H9 (cell line): Measurements from ENCODE around the gene DPH7. TPM values are rescaled to one million over a fixed set of nuclear protein-coding genes. Genes with fewer than 3 reads are reported as not detected.

Experiments used
- DNase-seq: peaks from one replicate; pipeline ENCODE4 v3.0.0-alpha.2; 2017
- H2AFZ ChIP-seq: one replicate; pipeline ENCODE4 v1.6.1; 2013; ENCODE audit warnings: mild to moderate bottlenecking, low read length, control low read depth, moderate library complexity
- H2AK5ac ChIP-seq: 2 replicates; pipeline ENCODE4 v1.6.1; 2013; ENCODE audit warnings: low read length, control low read depth, mixed read lengths; ENCODE audit not compliant: insufficient read length
- H2BK120ac ChIP-seq: one replicate; pipeline ENCODE4 v1.6.1; 2013; ENCODE audit warnings: low read depth, mild to moderate bottlenecking, low read length, control low read depth, inconsistent platforms; ENCODE audit not compliant: poor library complexity, severe bottlenecking
- H2BK12ac ChIP-seq: 2 replicates; pipeline ENCODE4 v1.6.1; 2013; ENCODE audit warnings: low read length, control low read depth, mixed read lengths, low read depth; ENCODE audit not compliant: insufficient read length
- H2BK15ac ChIP-seq: 2 replicates; pipeline ENCODE4 v1.6.1; 2013; ENCODE audit warnings: low read depth, low read length, control low read depth
- H2BK20ac ChIP-seq: one replicate; pipeline ENCODE4 v1.6.1; 2013; ENCODE audit warnings: low read depth, mild to moderate bottlenecking, low read length, control low read depth, inconsistent platforms; ENCODE audit not compliant: poor library complexity, severe bottlenecking
- H2BK5ac ChIP-seq: 2 replicates; pipeline ENCODE4 v1.6.1; 2013; ENCODE audit warnings: low read length, control low read depth, mixed read lengths; ENCODE audit not compliant: insufficient read length
- H3K14ac ChIP-seq: 2 replicates; pipeline ENCODE4 v1.6.1; 2013; ENCODE audit warnings: low read length, control low read depth; ENCODE audit not compliant: insufficient read depth
- H3K18ac ChIP-seq: 2 replicates; pipeline ENCODE4 v1.6.1; 2013; ENCODE audit warnings: low read depth, mild to moderate bottlenecking, mixed read lengths, low read length, control low read depth; ENCODE audit not compliant: insufficient read length
- H3K23ac ChIP-seq: 2 replicates; pipeline ENCODE4 v1.6.1; 2013; ENCODE audit warnings: low read length, control low read depth, mixed read lengths, low read depth; ENCODE audit not compliant: insufficient read length
- H3K23me2 ChIP-seq: 2 replicates; pipeline ENCODE4 v1.6.1; 2013; ENCODE audit warnings: low read depth, mild to moderate bottlenecking, mixed read lengths, low read length, control low read depth; ENCODE audit not compliant: insufficient read length, poor library complexity, severe bottlenecking
- H3K27ac ChIP-seq: 2 replicates; pipeline ENCODE4 v1.5.1; 2013; ENCODE audit warnings: low read length, control low read depth, mixed read lengths, low read depth; ENCODE audit not compliant: insufficient read length
- H3K27me3 ChIP-seq: 2 replicates; pipeline ENCODE4 v1.6.1; 2013; ENCODE audit warnings: low read length, control low read depth, inconsistent platforms; ENCODE audit not compliant: insufficient read depth
- H3K4ac ChIP-seq: 2 replicates; pipeline ENCODE4 v1.6.1; 2013; ENCODE audit warnings: low read depth, mild to moderate bottlenecking, control low read depth, inconsistent platforms, low read length, moderate library complexity
- H3K4me1 ChIP-seq: 2 replicates; pipeline ENCODE4 v1.6.1; 2013; ENCODE audit warnings: low read length, control low read depth, inconsistent platforms; ENCODE audit not compliant: insufficient read depth
- H3K4me2 ChIP-seq: 2 replicates; pipeline ENCODE4 v1.6.1; 2013; ENCODE audit warnings: low read length, control low read depth, mixed read lengths; ENCODE audit not compliant: insufficient read length, insufficient read depth
- H3K56ac ChIP-seq: 2 replicates; pipeline ENCODE4 v1.6.1; 2013; ENCODE audit warnings: low read depth, mild to moderate bottlenecking, mixed read lengths, low read length, control low read depth; ENCODE audit not compliant: insufficient read length
- H3K79me1 ChIP-seq: 2 replicates; pipeline ENCODE4 v1.6.1; 2013; ENCODE audit warnings: low read depth, mild to moderate bottlenecking, moderate library complexity, low read length, control low read depth, inconsistent platforms; ENCODE audit not compliant: insufficient read depth, poor library complexity, severe bottlenecking
- H3K79me2 ChIP-seq: 2 replicates; pipeline ENCODE4 v1.6.1; 2013; ENCODE audit warnings: low read length, control low read depth, inconsistent platforms; ENCODE audit not compliant: insufficient read depth
- H3K9ac ChIP-seq: 2 replicates; pipeline ENCODE4 v1.6.1; 2013; ENCODE audit warnings: low read length, control low read depth, mixed read lengths; ENCODE audit not compliant: insufficient read length; ENCODE audit errors: extremely low read depth
- H3K9me3 ChIP-seq: one replicate; pipeline ENCODE4 v1.6.1; 2013; ENCODE audit warnings: low read depth, low read length, inconsistent platforms; ENCODE audit not compliant: control insufficient read depth
- H3T11ph ChIP-seq: one replicate; pipeline ENCODE4 v1.6.1; 2013; ENCODE audit warnings: mild to moderate bottlenecking, low read length, control low read depth, inconsistent platforms
- H4K20me1 ChIP-seq: one replicate; pipeline ENCODE4 v1.6.1; 2013; ENCODE audit not compliant: control insufficient read depth, insufficient read length, insufficient read depth
- H4K5ac ChIP-seq: 2 replicates; pipeline ENCODE4 v1.6.1; 2013; ENCODE audit warnings: low read depth, mild to moderate bottlenecking, mixed read lengths, low read length, control low read depth; ENCODE audit not compliant: insufficient read length
- H4K8ac ChIP-seq: replicated peaks from 2 replicates; pipeline ENCODE4 v1.6.1; 2013; ENCODE audit warnings: low read length, control low read depth, mixed read lengths, low read depth; ENCODE audit not compliant: insufficient read length
- H4K91ac ChIP-seq: 2 replicates; pipeline ENCODE4 v1.6.1; 2013; ENCODE audit warnings: low read depth, mild to moderate bottlenecking, moderate library complexity, mixed read lengths, low read length, control low read depth; ENCODE audit not compliant: insufficient read length
- H3K27ac Mint-ChIP-seq, 3 experiments: 2 replicates in 2 of 3; 3 replicates in 1 of 3; pipeline ENCODE4 v1.8.0; 2020 to 2021; ENCODE audit warnings: mixed read lengths in 3 of 3, mild to moderate bottlenecking in 1 of 3, moderate library complexity in 1 of 3
- H3K27me3 Mint-ChIP-seq: 2 replicates; pipeline ENCODE4 v1.8.0; 2021; ENCODE audit warnings: low read depth, mild to moderate bottlenecking, moderate library complexity, mixed read lengths
- H3K36me3 Mint-ChIP-seq, 3 experiments: 2 replicates in 2 of 3; 3 replicates in 1 of 3; pipeline ENCODE4 v1.8.0; 2020 to 2021; ENCODE audit warnings: low read depth in 3 of 3, mixed read lengths in 3 of 3; ENCODE audit not compliant: insufficient read depth in 1 of 3
- H3K4me1 Mint-ChIP-seq, 2 experiments: 2 replicates each; pipeline ENCODE4 v1.8.0; 2020; ENCODE audit warnings: mixed read lengths in 2 of 2
- H3K4me3 Mint-ChIP-seq, 2 experiments: 2 replicates in 1 of 2; 3 replicates in 1 of 2; pipeline ENCODE4 v1.8.0; 2020 to 2021; ENCODE audit warnings: mild to moderate bottlenecking in 2 of 2, mixed read lengths in 2 of 2, moderate library complexity in 1 of 2
- H3K9me3 Mint-ChIP-seq, 2 experiments: 2 replicates in 1 of 2; 3 replicates in 1 of 2; pipeline ENCODE4 v1.8.0; 2020; ENCODE audit warnings: mild to moderate bottlenecking in 2 of 2, mixed read lengths in 2 of 2, moderate library complexity in 1 of 2
- WGBS: extraction: QIAGEN DNeasy Blood & Tissue Kit; methylation state at CpG from one replicate; pipeline ENCODE4 v1.1.7; 2013; ENCODE audit warnings: missing lambda C conversion rate, low lambda C conversion rate, mixed read lengths; ENCODE audit not compliant: insufficient read length; ENCODE audit errors: extremely low coverage; 5-methylcytosine and 5-hydroxymethylcytosine counted together
- total RNA-seq: library from RNA; stranded (reverse); gene quantifications from 2 replicates; pipeline ENCODE4 v1.2.1, GENCODE V29; 2021
- TF ChIP-seq, protein P1 (sequence below): fragments of 200-600 bp; sonication (generic); conservative IDR thresholded peaks from 3 replicates; pipeline ENCODE4 v1.8.0; 2021; ENCODE audit warnings: antibody characterized with exemption, mild to moderate bottlenecking

The DPH7 gene
- total RNA-seq, 1 experiment from 2014 or later: 51.3 TPM

DNA sequence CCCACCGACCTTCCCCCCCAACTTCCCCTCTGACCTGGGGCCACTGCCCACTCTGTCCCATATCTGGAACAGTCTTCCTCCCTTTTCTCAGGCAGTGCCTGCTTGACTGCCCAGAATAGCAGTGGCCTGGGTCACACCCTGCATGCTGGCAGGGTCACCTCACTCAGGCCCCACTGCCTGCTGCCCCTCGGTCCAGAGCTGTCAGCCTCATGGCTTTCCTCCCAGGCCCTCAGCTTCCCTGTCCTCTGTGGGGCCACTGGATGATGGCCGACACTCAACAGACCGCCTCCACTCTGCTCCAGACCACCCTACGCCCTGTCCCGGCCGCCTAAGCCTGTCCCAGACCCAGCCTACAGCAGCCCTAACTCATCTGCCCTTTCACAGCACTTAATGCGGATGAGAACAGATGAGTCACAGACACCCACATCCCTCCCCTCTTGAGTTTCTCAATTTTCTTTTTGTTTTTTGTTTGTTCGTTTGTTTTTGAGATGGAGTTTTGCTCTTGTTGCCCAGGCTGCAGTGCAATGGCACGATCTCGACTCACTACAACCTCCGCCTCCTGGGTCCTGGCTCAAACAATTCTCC is 34.5 kb downstream of the DPH7 start:
- no CpG with 5 or more reads among the region's 12 CpGs for WGBS
- H2BK12ac ChIP-seq: no peak overlapping the region
- no peak overlapping the region for H3K4ac ChIP-seq
- Mint-ChIP-seq H3K27me3 (no peaks in the 10 kb centered on the region; the same call in 1 of the 2 replicates), H3K4me3 (no peak overlapping the region), H3K27ac (no peak overlapping the region; a peak in 2 of 7 replicates), H3K9me3 (peaks cover 18 to 23% of the 10 kb centered on the region in 2 experiments), H3K4me1 (peaks cover 0 to 4% of the 10 kb centered on the region in 2 experiments; a peak in 1 of 4 replicates), H3K36me3 (peaks cover 10 to 17% (median 15%) of the 10 kb centered on the region in 3 experiments)
- no peak overlapping the region for H2BK5ac ChIP-seq
- no peak overlapping the region for H3K27ac ChIP-seq
- no peak overlapping the region for H2AFZ ChIP-seq
- H2BK20ac ChIP-seq: no peak overlapping the region
- no peak overlapping the region for H4K8ac ChIP-seq
- H2AK5ac ChIP-seq: no peak overlapping the region
- H3K27me3 ChIP-seq: no peaks in the 10 kb centered on the region
- no peak overlapping the region for H4K5ac ChIP-seq
- no peak overlapping the region for H2BK120ac ChIP-seq
- no peak overlapping the region for H3T11ph ChIP-seq
- H2BK15ac ChIP-seq: no peak overlapping the region
- no peaks in the 10 kb centered on the region for H3K79me1 ChIP-seq
- no peak overlapping the region for H3K4me2 ChIP-seq
- TF ChIP-seq, protein P1, sequence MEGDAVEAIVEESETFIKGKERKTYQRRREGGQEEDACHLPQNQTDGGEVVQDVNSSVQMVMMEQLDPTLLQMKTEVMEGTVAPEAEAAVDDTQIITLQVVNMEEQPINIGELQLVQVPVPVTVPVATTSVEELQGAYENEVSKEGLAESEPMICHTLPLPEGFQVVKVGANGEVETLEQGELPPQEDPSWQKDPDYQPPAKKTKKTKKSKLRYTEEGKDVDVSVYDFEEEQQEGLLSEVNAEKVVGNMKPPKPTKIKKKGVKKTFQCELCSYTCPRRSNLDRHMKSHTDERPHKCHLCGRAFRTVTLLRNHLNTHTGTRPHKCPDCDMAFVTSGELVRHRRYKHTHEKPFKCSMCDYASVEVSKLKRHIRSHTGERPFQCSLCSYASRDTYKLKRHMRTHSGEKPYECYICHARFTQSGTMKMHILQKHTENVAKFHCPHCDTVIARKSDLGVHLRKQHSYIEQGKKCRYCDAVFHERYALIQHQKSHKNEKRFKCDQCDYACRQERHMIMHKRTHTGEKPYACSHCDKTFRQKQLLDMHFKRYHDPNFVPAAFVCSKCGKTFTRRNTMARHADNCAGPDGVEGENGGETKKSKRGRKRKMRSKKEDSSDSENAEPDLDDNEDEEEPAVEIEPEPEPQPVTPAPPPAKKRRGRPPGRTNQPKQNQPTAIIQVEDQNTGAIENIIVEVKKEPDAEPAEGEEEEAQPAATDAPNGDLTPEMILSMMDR: no peak
- H3K23me2 ChIP-seq: no peaks in the 10 kb centered on the region
- H3K79me2 ChIP-seq: no peaks in the 10 kb centered on the region
- H3K9me3 ChIP-seq: no peaks in the 10 kb centered on the region
- H3K56ac ChIP-seq: no peak overlapping the region
- no peak overlapping the region for H3K14ac ChIP-seq
- H3K18ac ChIP-seq: no peak overlapping the region
- no peaks in the 10 kb centered on the region for H3K4me1 ChIP-seq
- no peaks in the 10 kb centered on the region for H4K20me1 ChIP-seq
- H3K23ac ChIP-seq: no peak overlapping the region
- DNase-seq: no peak
- H3K9ac ChIP-seq: no peak overlapping the region
- H4K91ac ChIP-seq: no peak overlapping the region
